ENCODE results near the gene MYEF2. TPM values are rescaled to one million over a fixed set of nuclear protein-coding genes. Genes with fewer than 3 reads are reported as not detected.

The MYEF2 gene
- total RNA-seq, 2 experiments from 2014 or later: 25.4 to 28.5 TPM

Other genes with a start within 250 kb of the MYEF2 start
- gene SLC24A5, start 57.3 kb downstream of the MYEF2 start, total RNA-seq: not detected
- gene CTXN2, start 13.4 kb upstream of the MYEF2 start, total RNA-seq: not detected
- not detected for gene SLC12A1, start 28.0 kb upstream of the MYEF2 start, total RNA-seq
- gene DUT, start 153.1 kb upstream of the MYEF2 start, total RNA-seq: 100 to 1,000 TPM; 350 to 360 TPM

Measured in activated CD8-positive, alpha-beta T cell treated with anti-CD3 and anti-CD28 coated beads, Interleukin-2, amount 10 ng/mL, durations not matched to agents 7 days and 5 days (primary cell).